ENCODE results near the gene SLC9A8.

SLC9A8 gene

GRCh38 chr20:49896204-49896603 lies 83.6 kb downstream of the SLC9A8 start:
- no peak for DNase-seq

- DNase-seq = no peak
These were observed 87.1 kb downstream of the SLC9A8 start for GRCh38 chr20:49899541-49900383.

- DNase-seq = no peak
These were observed 89.0 kb downstream of the SLC9A8 start for GRCh38 chr20:49901588-49901987.

- no peak for DNase-seq
These were observed 92.0 kb downstream of the SLC9A8 start for GRCh38 chr20:49904440-49905214.

GRCh38 chr20:49905415-49906091 lies 92.9 kb downstream of the SLC9A8 start:
- DNase-seq = no peak

- DNase-seq = no peak
These were observed 93.5 kb downstream of the SLC9A8 start for GRCh38 chr20:49906101-49906604.

GRCh38 chr20:49906615-49907154 lies 94.1 kb downstream of the SLC9A8 start:
- DNase-seq = no peak

- DNase-seq = no peak
These were observed 95.0 kb downstream of the SLC9A8 start for GRCh38 chr20:49907405-49908257.

GRCh38 chr20:49908258-49908565 lies 95.6 kb downstream of the SLC9A8 start:
- DNase-seq = no peak

- DNase-seq = no peak
These were observed 97.1 kb downstream of the SLC9A8 start for GRCh38 chr20:49909499-49910339.

- DNase-seq = no peak
These were observed 97.7 kb downstream of the SLC9A8 start for GRCh38 chr20:49910340-49910706.

- no peak for DNase-seq
These were observed 100.9 kb downstream of the SLC9A8 start for GRCh38 chr20:49913399-49914047.

- DNase-seq = no peak
These were observed 101.9 kb downstream of the SLC9A8 start for GRCh38 chr20:49914310-49915117.

GRCh38 chr20:49915118-49915379 lies 102.4 kb downstream of the SLC9A8 start:
- no peak for DNase-seq

GRCh38 chr20:49915380-49916145 lies 102.9 kb downstream of the SLC9A8 start, which contains the start of gene SPATA2:
Gene SPATA2, minus strand, starts transcription at chr20:49915529. Its CDS starts 7,039 bp downstream, at chr20:49908490.
- DNase-seq = peak; percentile 78

GRCh38 chr20:49916146-49917002 lies 103.7 kb downstream of the SLC9A8 start:
- DNase-seq = no peak

GRCh38 chr20:49918446-49918845 lies 105.8 kb downstream of the SLC9A8 start:
- no peak for DNase-seq

GRCh38 chr20:49919009-49919408 lies 106.4 kb downstream of the SLC9A8 start:
- DNase-seq = no peak

Data from amniotic stem cell (primary cell).